UCSD-AML1 (cell line): ENCODE data around the gene ASPHD2.

Experiments
- DNase-seq: peaks from one replicate; lab custom pipeline; 2025; ENCODE audit not compliant: unreplicated experiment; lab: John Stamatoyannopoulos, UW

Gene ASPHD2

DNA sequence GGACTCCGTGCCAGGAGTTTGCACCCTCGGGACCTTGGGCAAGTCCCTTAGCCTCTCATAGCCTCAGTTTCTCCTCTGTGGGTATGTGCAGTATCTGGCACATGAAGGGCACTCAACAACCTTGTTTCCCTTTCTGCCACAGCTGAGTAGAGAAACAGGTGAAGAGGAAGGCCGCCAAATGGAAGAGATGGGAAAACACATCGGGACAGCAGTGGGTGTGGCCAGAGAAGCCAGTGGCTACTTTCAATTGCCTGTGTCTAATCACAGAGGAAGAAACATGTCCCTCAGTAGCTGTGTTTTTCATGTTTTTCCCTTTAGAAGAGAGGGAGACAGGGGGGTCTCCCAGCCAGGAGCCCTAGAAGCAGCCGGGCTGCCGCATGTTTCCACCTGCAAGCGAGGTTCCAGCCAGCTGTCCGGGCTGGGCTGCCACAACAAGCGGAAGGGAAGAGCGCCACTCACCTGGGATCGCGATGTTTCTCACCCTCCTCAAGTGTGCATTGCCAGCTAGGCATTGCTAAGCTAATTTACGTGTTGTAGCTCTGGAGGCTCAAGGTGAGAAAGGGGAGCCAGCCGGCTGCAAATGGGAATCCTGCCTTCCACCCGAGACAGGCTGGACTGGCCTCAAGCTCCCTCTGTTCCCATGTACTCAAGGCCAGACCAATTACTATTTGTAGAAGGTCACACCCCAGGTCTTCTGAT lies 16.7 kb downstream of the ASPHD2 start:
- DNase-seq: no peak

GRCh38 chr22:26446808-26447515 lies 17.9 kb downstream of the ASPHD2 start:
- DNase-seq: no peak

- no peak for DNase-seq
These were observed 18.7 kb downstream of the ASPHD2 start for GRCh38 chr22:26447584-26448329.

DNA sequence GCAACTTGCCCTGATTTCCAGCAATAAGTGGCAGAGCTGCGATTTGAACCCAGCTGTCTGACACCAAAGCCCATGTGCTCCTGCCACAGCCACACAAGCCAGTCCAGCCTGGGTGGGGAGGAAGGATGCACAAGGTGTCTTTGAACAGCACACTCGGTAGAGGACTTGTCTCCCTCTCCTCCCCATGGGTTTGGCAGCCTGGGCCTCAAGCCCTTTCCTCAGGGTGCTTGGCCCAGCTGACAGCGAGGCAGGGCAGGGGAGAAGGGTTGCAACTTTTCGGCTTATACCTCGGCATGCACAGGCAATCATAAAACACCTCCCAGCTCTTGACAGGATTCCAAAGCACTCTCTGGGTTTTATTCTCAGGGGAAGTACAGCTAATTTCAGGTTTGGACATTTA lies 19.3 kb downstream of the ASPHD2 start:
- no peak for DNase-seq

GRCh38 chr22:26448941-26449340 lies 19.9 kb downstream of the ASPHD2 start:
- DNase-seq: no peak

GRCh38 chr22:26450453-26451185 lies 21.6 kb downstream of the ASPHD2 start:
- DNase-seq: no peak

DNA sequence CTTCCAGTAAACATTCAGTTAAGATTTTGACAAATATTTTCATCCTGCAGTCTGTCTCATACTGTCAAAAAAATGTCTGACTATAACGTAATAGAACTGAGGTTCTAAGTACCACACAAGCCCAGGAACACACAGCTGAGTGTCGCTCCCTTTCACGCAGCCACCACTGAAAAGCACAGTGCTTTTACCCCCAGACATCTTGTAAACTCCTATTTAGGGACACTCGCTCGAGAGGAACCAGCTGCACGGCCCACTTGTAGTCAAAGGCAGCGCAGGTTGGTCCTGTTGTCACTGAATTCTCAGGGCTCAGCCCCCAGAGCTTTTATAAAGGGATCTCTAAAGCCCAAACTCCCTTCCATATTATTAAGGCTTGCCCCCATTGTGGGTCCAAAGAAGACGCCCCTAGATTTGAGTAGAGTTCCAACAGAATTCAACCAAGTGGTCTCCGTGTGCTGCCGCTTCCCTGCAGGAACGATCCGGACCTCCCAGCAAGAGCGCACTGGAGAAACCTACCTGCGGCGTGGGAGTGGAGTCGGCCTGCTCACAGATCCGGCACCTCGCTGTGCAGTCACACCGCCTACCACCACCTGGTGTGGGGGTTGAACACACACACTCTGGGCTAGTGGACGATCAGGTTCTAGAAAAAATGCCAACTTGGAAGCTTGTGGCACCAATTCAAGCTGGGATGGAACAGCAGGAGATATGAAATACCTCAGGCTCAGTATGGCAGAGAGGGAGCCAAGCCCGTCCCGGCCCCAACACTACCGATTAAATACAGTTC lies 23.4 kb downstream of the ASPHD2 start:
- DNase-seq: no peak

DNA sequence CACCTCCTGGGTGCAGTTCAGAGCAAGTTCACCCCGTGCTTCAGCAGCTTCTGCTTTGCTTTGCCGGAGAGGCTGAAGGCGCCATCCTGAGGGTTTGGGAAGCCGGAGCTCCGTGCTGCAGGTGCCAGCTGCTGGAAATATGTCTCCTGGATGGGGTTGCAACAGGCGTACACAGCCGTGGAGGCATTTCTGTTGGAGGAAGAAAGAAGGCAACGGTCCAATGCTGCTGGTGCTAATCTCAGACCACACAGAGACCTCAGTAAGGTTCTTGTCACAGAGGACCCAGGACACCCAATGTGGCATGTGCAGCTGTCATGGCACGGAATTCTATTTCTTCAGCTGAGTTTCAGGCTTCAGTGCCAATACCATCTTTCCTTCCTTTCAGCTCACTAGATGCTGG lies 24.2 kb downstream of the ASPHD2 start:
- DNase-seq: no peak

DNA sequence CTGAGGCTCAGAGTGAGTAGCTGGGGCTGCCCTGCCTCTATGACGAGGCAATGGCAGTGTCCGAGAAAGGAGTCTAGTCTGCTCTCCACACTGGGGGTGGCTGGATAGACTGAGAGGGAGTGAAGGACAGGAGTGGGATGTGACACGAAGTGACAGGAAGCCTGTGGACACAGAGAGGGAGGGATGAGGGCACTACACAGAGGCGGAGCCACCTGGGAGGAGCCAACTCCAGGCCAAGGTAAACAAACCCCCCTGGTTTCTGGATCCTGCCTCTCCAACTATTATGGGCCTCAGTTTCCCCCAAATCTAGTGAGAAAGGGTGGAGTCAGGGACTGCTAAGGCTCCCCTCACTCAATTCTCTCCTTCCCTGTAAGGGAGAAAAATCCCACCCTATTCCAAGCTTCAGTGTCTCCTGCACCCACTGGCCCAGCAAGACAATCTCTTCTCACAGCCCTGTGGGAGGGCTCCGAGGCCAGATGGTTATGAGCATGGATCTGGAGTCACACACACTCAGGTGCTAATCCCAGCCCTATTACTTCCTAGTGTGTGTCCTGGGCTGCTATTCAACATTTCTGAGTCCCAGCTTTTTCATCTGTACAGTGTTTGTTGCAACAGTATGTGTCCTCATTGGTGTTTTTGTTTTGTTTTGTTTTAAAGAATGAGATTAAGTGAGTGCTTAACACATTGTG lies 24.9 kb downstream of the ASPHD2 start:
- DNase-seq: no peak

- no peak for DNase-seq
These were observed 28.7 kb downstream of the ASPHD2 start for GRCh38 chr22:26457661-26458272.

- no peak for DNase-seq
These were observed 31.1 kb downstream of the ASPHD2 start for GRCh38 chr22:26460202-26460601.

GRCh38 chr22:26461188-26461810 lies 32.2 kb downstream of the ASPHD2 start:
- peak; percentile 32 for DNase-seq

DNA sequence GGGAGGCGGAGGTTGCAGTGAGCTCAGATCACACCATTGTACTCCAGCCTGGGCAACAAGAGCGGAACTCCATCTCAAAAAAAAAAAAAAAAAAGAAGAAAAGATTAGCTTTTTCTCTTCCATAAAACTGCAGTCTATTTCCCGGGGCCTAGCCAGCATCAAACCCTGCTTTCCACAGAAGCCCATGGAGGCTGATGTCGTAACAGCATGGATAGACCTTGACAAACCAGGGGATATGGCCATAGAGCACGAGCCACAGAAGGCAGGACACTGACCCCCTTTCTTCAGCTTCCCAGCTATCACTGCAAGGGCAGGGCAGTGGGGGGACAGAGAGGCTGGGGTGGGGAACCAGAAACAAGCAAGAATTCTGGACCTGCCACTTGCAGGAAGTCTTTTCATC lies 33.0 kb downstream of the ASPHD2 start:
- no peak for DNase-seq

DNA sequence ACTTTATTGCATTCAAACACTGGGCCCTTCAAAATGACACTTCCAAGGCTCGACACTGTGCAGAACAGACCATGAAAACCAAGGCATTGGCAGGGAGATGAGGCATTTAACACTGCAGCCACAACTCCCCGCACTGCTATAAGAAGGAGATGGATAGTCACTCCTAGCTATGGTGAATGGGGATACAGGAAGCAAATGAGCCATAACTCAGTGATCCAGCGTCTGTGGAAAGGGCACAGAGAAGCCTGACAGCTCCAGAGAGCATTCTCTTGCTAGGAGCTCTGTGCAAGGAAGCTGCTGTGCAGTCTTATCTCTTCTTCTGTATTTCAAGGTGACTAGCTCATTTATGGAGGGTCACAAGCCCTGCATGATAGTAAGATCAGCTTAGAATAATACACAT lies 33.6 kb downstream of the ASPHD2 start:
- DNase-seq: no peak

GRCh38 chr22:26463101-26463661 lies 34.1 kb downstream of the ASPHD2 start:
- no peak for DNase-seq

- DNase-seq: no peak
These were observed 34.6 kb downstream of the ASPHD2 start for GRCh38 chr22:26463688-26464087.

- DNase-seq: no peak
These were observed 35.3 kb downstream of the ASPHD2 start for GRCh38 chr22:26464312-26464711.

DNA sequence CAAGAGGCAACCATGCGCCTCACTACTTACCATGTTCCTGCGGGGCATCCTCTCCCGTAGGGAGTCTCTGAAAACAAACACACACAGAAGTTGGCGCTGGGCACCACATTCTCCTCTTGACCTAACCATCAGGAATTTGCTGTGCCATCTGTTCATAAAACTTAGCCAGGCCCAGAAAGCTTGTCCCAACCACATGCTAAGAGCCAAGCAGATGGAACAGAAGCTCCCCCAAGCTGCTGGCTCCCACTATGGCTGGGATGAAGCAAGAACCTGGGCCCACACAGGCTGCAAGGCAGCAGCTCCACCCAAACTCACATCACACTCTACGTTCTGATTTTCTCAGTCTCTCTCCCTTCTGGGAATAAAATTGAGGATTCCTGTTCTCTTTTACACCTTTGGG lies 37.1 kb downstream of the ASPHD2 start:
- no peak for DNase-seq

DNA sequence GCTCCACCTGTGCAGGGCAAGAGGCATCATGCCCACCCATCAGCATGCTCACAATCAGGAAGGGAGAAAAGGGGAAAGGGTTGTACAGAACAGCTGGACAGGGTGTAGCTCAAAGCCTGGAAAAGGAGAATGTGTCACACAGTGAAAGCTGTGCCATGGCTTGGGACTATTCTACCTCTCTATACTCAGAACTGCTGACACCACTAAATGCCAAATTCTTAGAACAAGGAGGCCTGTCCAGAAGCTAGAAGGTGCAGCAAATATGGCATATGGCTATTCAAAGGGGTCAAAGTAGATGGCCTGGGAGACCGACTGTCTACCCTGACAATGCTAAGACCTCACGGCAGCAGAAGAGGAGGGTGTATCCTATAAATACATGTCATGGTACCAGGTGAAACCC lies 41.7 kb downstream of the ASPHD2 start:
- no peak for DNase-seq
